Measurements from ENCODE around the gene INTS6.

- TF ChIP-seq CEBPB (IDR thresholded peaks at IDR 0.05; ENCODE audit: low read depth, low read length) (no peak), POLR2A (IDR thresholded peaks at IDR 0.05; ENCODE audit: low read depth, low read length) (no peak), CTCF (conservative IDR thresholded peaks at IDR 0.05; ENCODE audit: low read depth, low read length) (no peak), ELK1 (IDR thresholded peaks at IDR 0.05; ENCODE audit: borderline replicate concordance, low read depth, low read length) (no peak), USF2 (IDR thresholded peaks at IDR 0.05; ENCODE audit: low read depth, low read length) (no peak), RAD21 (IDR thresholded peaks at IDR 0.05; ENCODE audit: low read length) (no peak), CHD1 (IDR thresholded peaks at IDR 0.05; ENCODE audit: low read depth, low read length) (no peak), SMC3 (IDR thresholded peaks at IDR 0.05; ENCODE audit: low read depth, low read length) (no peak)
Measured at GRCh38 chr13:51324714-51325420, 128.0 kb downstream of the INTS6 start.
